ENCODE data around the gene L2HGDH. TPM values are rescaled to one million over a fixed set of nuclear protein-coding genes. Genes with fewer than 3 reads are reported as not detected.

Gene L2HGDH
- total RNA-seq, 1 experiment from 2014 or later = 27.8 TPM

- TF ChIP-seq CTCF (conservative IDR thresholded peaks at IDR 0.05; ENCODE audit: low read depth, low read length) (no peak), EZH2phosphoT487 (IDR thresholded peaks at IDR 0.05; ENCODE audit: borderline replicate concordance, low read length) (no peak), EZH2 (IDR thresholded peaks at IDR 0.05; ENCODE audit: low read length, unreplicated experiment) (no peak)
- CTCF ChIA-PET = interaction anchor here (1.0 kb wide), 1 partner anchor 33 kb away, joined by 3 read pairs; no protein-coding TSS in a partner anchor
These were observed 38.9 kb upstream of the L2HGDH start for GRCh38 chr14:50350975-50351374.

GRCh38 chr14:50348933-50349332 lies 36.9 kb upstream of the L2HGDH start:
- ChIA-PET POLR2A (ENCODE audit: unreplicated experiment) (no interaction called here), CTCF (no interaction called here)
- BruUV-seq (replicated peaks) = no TSS peak
- Histone ChIP-seq H2AFZ (ENCODE audit: low read length) (no peak overlapping the region), H3K9me3 (ENCODE audit: low read length) (no peaks in the 10 kb centered on the region), H3K4me3 (ENCODE audit: low read length) (no peak overlapping the region), H3K4me1 (ENCODE audit: insufficient read depth, low read length) (peaks cover 13% of the 10 kb centered on the region), H3K27me3 (ENCODE audit: low read length) (no peaks in the 10 kb centered on the region), H3K9ac (ENCODE audit: low read length) (no peak overlapping the region), H3K79me2 (ENCODE audit: low read length) (no peaks in the 10 kb centered on the region), H3K36me3 (ENCODE audit: low read depth, low read length) (no peaks in the 10 kb centered on the region), H3K4me2 (ENCODE audit: low read length) (no peak overlapping the region), H4K20me1 (ENCODE audit: low read length) (no peaks in the 10 kb centered on the region), H3K9me2 (replicated peaks; ENCODE audit: low read length) (no peaks in the 10 kb centered on the region), H3K27ac (ENCODE audit: low read length) (no peak overlapping the region), H3F3A (ENCODE audit: low read length, unreplicated experiment) (no peaks in the 10 kb centered on the region)
- no peak for DNase-seq
- intact Hi-C loops (cut with micrococcal nuclease) = no loop called here
- ATAC-seq = no peak
- TF ChIP-seq CTCF (conservative IDR thresholded peaks at IDR 0.05; ENCODE audit: low read depth, low read length) (no peak), EZH2phosphoT487 (IDR thresholded peaks at IDR 0.05; ENCODE audit: borderline replicate concordance, low read length) (no peak), EZH2 (IDR thresholded peaks at IDR 0.05; ENCODE audit: low read length, unreplicated experiment) (no peak)

More at GRCh38 chr14:50350975-50351374, 38.9 kb upstream of the L2HGDH start:
- Histone ChIP-seq H2AFZ (ENCODE audit: low read length) (no peak overlapping the region), H3K36me3 (ENCODE audit: low read depth, low read length) (no peaks in the 10 kb centered on the region), H3K4me3 (ENCODE audit: low read length) (no peak overlapping the region), H3K79me2 (ENCODE audit: low read length) (no peaks in the 10 kb centered on the region), H3K27ac (ENCODE audit: low read length) (no peak overlapping the region), H3F3A (ENCODE audit: low read length, unreplicated experiment) (no peaks in the 10 kb centered on the region), H3K9me3 (ENCODE audit: low read length) (no peaks in the 10 kb centered on the region), H4K20me1 (ENCODE audit: low read length) (no peaks in the 10 kb centered on the region), H3K9ac (ENCODE audit: low read length) (no peak overlapping the region), H3K4me2 (ENCODE audit: low read length) (no peak overlapping the region), H3K27me3 (ENCODE audit: low read length) (no peaks in the 10 kb centered on the region), H3K9me2 (replicated peaks; ENCODE audit: low read length) (no peaks in the 10 kb centered on the region), H3K4me1 (ENCODE audit: insufficient read depth, low read length) (peaks cover 13% of the 10 kb centered on the region)
- ATAC-seq (no peak), DNase-seq (no peak)
- POLR2A ChIA-PET (ENCODE audit: unreplicated experiment) = no interaction called here
- BruUV-seq (replicated peaks) = no TSS peak
- intact Hi-C loops (cut with micrococcal nuclease) = no loop called here

GRCh38 chr14:50347521-50347920 lies 35.5 kb upstream of the L2HGDH start:
- H4K20me1 ChIP-seq (ENCODE audit: low read length) = no peaks in the 10 kb centered on the region
- BruUV-seq (replicated peaks) = no TSS peak
- TF ChIP-seq CTCF (conservative IDR thresholded peaks at IDR 0.05; ENCODE audit: low read depth, low read length) = no peak
- no peak for TF ChIP-seq EZH2 (IDR thresholded peaks at IDR 0.05; ENCODE audit: low read length, unreplicated experiment)
- no peak for TF ChIP-seq EZH2phosphoT487 (IDR thresholded peaks at IDR 0.05; ENCODE audit: borderline replicate concordance, low read length)
- peak overlapping the region; percentile 7; the same call in 1 of the 2 replicates for H3K9ac ChIP-seq (ENCODE audit: low read length)
- H3K4me3 ChIP-seq (ENCODE audit: low read length) = no peak overlapping the region
- intact Hi-C loops (cut with micrococcal nuclease) = no loop called here
- peak overlapping the region; percentile 56 for H3K27ac ChIP-seq (ENCODE audit: low read length)
- H3K36me3 ChIP-seq (ENCODE audit: low read depth, low read length) = no peaks in the 10 kb centered on the region
- ATAC-seq = peak; percentile 36
- peaks cover 21% of the 10 kb centered on the region for H3K4me1 ChIP-seq (ENCODE audit: insufficient read depth, low read length)
- peak overlapping the region; percentile 73 for H2AFZ ChIP-seq (ENCODE audit: low read length)
- DNase-seq = peak; percentile 86
- no peaks in the 10 kb centered on the region for H3K27me3 ChIP-seq (ENCODE audit: low read length)
- H3K79me2 ChIP-seq (ENCODE audit: low read length) = no peaks in the 10 kb centered on the region
- H3K9me3 ChIP-seq (ENCODE audit: low read length) = no peaks in the 10 kb centered on the region
- ChIA-PET POLR2A (ENCODE audit: unreplicated experiment) (no interaction called here), CTCF (no interaction called here)
- peak overlapping the region; percentile 11 for H3K4me2 ChIP-seq (ENCODE audit: low read length)
- no peaks in the 10 kb centered on the region for H3K9me2 ChIP-seq (replicated peaks; ENCODE audit: low read length)
- H3F3A ChIP-seq (ENCODE audit: low read length, unreplicated experiment) = no peaks in the 10 kb centered on the region

Data from PC-3 (cell line).